ENCODE measurements around the gene OPTC. TPM values are rescaled to one million over a fixed set of nuclear protein-coding genes. Genes with fewer than 3 reads are reported as not detected.

The OPTC gene
- total and polyA plus RNA-seq, 4 donors = not detected

DNA sequence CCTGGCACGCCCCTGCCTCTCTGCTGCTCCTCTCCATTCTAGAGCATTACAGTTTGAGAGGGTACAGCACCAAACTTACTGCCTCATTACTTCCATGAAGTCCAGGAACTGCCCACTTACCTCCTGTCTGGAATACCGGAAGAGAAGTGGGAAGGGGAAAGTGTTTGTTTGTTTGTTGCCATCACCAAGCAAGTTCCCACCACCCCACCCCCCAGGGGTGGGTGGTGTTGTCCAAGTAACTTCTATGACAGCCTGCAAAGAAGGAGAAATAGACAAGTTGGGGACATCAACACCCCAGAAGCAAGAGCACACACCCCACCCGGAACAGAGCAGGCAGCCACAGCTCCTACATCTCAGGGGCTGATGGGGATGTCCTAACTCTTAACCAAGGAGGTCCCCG lies 18.0 kb downstream of the OPTC start:
- no peak overlapping the region for H3K4me3 ChIP-seq
- no peak for DNase-seq
- peak overlapping the region in 1 of 2 donors; percentile 74 for H3K27ac ChIP-seq (ENCODE audit: low read depth in 1 of 2, low read length in 1 of 2)
- no peak for TF ChIP-seq CTCF (IDR thresholded peaks at IDR 0.05; ENCODE audit: control extremely low read depth, extremely low read depth)
- no peak for ATAC-seq (ENCODE audit: insufficient read depth, low FRiP score)
- no peaks in the 10 kb centered on the region for H3K36me3 ChIP-seq (ENCODE audit: control insufficient read depth in 4 of 4, insufficient read depth in 4 of 4, low read length in 4 of 4)
- H3K9me3 ChIP-seq (ENCODE audit: control insufficient read depth in 4 of 4, insufficient read depth in 3 of 4, low read length in 3 of 4) = no peaks in the 10 kb centered on the region
- no peak overlapping the region for H3K9ac ChIP-seq (ENCODE audit: insufficient read depth in 1 of 2, low read length in 2 of 2)
- H3K4me1 ChIP-seq (ENCODE audit: control insufficient read depth in 5 of 5, insufficient read depth in 5 of 5, low read length in 5 of 5) = peaks cover 0 to 20% (median 15%) of the 10 kb centered on the region in 5 donors
- H3K27me3 ChIP-seq (ENCODE audit: control insufficient read depth in 3 of 3, insufficient read depth in 3 of 3, low read length in 2 of 3) = no peaks in the 10 kb centered on the region
- 76 to 81% methylated on average over 4 of the region's 4 CpGs for WGBS, 2 donors

DNA sequence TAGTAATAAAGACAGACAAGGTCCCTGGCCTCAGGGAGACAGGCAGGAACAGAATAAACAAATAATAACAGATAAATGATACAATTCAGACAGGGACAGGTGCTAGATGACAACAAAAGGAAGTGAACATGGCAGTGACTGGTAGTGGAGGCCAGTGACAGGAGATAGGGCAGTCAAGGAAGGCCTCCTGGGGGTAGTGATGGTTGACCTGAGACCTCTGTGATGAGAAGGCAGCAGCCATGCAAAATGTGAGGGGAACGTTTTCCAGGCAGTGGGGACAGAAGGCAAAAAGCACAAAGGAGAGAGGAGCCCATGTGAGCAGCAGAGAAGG lies 18.5 kb downstream of the OPTC start:
- no peaks in the 10 kb centered on the region for H3K27me3 ChIP-seq (ENCODE audit: control insufficient read depth in 3 of 3, insufficient read depth in 3 of 3, low read length in 2 of 3)
- no peaks in the 10 kb centered on the region for H3K36me3 ChIP-seq (ENCODE audit: control insufficient read depth in 4 of 4, insufficient read depth in 4 of 4, low read length in 4 of 4)
- TF ChIP-seq CTCF (IDR thresholded peaks at IDR 0.05; ENCODE audit: control extremely low read depth, extremely low read depth) = no peak
- peaks cover 0 to 15% (median 11%) of the 10 kb centered on the region in 5 donors for H3K4me1 ChIP-seq (ENCODE audit: control insufficient read depth in 5 of 5, insufficient read depth in 5 of 5, low read length in 5 of 5)
- no peak for ATAC-seq (ENCODE audit: insufficient read depth, low FRiP score)
- no peaks in the 10 kb centered on the region for H3K9me3 ChIP-seq (ENCODE audit: control insufficient read depth in 4 of 4, insufficient read depth in 3 of 4, low read length in 3 of 4)
- H3K4me3 ChIP-seq = no peak overlapping the region
- 60 to 73% methylated on average over 1 of the region's 1 CpG for WGBS, 2 donors
- H3K27ac ChIP-seq (ENCODE audit: low read depth in 1 of 2, low read length in 1 of 2) = peak overlapping the region; percentile 13 to 74
- DNase-seq = no peak
- H3K9ac ChIP-seq (ENCODE audit: insufficient read depth in 1 of 2, low read length in 2 of 2) = no peak overlapping the region

DNA sequence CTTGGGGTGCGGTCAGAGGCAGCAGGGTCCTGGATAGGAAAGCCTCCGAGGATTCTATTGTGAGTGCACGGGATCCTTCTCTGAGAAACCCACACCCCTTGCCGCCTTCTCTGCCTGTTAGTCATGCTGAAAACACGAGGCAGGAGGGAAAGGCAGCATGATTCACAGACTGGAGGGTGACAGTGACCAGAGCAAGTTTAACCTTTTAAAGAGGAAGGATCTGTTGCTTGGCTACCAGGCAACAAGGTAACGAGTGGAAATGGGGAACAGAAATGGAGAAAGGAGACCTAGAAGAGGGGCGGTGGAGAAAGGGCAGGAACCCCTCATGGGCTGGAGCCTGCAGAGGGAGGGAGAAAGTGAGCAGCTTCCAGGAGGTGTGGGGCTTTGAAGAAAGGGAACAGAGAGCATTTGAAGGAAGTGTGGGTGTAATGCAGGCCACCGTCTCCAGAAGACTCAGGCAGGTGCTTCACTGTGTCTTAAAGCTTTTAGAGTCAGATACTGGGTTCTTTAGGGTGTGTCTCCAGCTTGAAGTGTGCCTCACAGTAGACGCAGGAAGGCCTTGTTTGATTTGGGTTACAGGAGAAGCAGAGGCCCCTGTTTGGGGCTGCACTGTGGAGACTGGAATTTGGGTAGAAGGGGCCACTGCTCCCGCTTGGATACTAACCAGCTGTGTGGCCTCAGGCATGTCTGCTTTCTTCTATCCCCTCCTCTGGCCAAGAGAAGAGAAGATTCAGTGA lies 19.1 kb downstream of the OPTC start:
- Histone ChIP-seq H3K27me3 (ENCODE audit: control insufficient read depth in 3 of 3, insufficient read depth in 3 of 3, low read length in 2 of 3) (no peaks in the 10 kb centered on the region), H3K4me1 (ENCODE audit: control insufficient read depth in 5 of 5, insufficient read depth in 5 of 5, low read length in 5 of 5) (peaks cover 0 to 14% (median 8%) of the 10 kb centered on the region in 5 donors), H3K9ac (ENCODE audit: insufficient read depth in 1 of 2, low read length in 2 of 2) (no peak overlapping the region), H3K27ac (ENCODE audit: low read depth in 1 of 2, low read length in 1 of 2) (peak overlapping the region; percentile 28 to 74), H3K4me3 (no peak overlapping the region), H3K36me3 (ENCODE audit: control insufficient read depth in 4 of 4, insufficient read depth in 4 of 4, low read length in 4 of 4) (no peaks in the 10 kb centered on the region), H3K9me3 (ENCODE audit: control insufficient read depth in 4 of 4, insufficient read depth in 3 of 4, low read length in 3 of 4) (no peaks in the 10 kb centered on the region)
- 38 to 42% methylated on average over 10 of the region's 10 CpGs for WGBS, 2 donors
- DNase-seq = no peak
- no peak for TF ChIP-seq CTCF (IDR thresholded peaks at IDR 0.05; ENCODE audit: control extremely low read depth, extremely low read depth)
- ATAC-seq (ENCODE audit: insufficient read depth, low FRiP score) = peak; percentile 68
